ENCODE results near the gene SLC39A6. TPM values are rescaled to one million over a fixed set of nuclear protein-coding genes. Genes with fewer than 3 reads are reported as not detected.

Gene SLC39A6
- total RNA-seq, 1 donor from 2014 or later = 165 TPM

DNA sequence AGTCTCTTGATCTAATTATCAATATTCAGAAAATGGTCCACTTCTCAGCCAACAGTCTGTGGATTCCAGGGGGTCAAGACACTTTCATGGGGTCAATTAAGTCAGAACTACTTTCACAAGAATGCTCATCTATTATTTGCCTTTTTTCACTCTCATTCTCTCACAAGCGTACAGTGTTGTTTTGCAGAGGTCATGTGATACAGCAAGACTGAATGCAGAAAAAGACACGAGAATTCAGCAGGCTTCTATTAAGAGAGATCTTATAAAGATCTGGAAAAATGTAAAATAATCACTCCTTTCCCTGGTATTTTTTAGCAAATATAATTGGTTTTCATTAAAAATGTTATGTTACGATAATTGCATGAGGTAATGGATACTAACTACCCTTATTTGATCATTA, 70.5 kb downstream of the SLC39A6 start:
- DNase-seq (ENCODE audit: low read depth) = no peak

Other genes with a start within 250 kb of the SLC39A6 start
- 58.2 and 58.6 TPM in 2 replicates for gene RPRD1A, start 61.8 kb downstream of the SLC39A6 start, total RNA-seq
- gene ELP2, start 559 bp upstream of the SLC39A6 start, total RNA-seq = 83.9 and 84.2 TPM in 2 replicates
- gene MOCOS, start 58.2 kb upstream of the SLC39A6 start, total RNA-seq = 12.0 and 14.6 TPM in 2 replicates
- 39.4 and 117 TPM in 2 replicates for gene FHOD3, start 168.4 kb upstream of the SLC39A6 start, total RNA-seq

All from renal cortical epithelial cell (primary cell).